ENCODE data around the gene VPS16. TPM values are rescaled to one million over a fixed set of nuclear protein-coding genes. Genes with fewer than 3 reads are reported as not detected.

Gene VPS16
- total RNA-seq: 29.9 to 40.7 TPM (median 32.7 TPM) in 3 replicates
- long read RNA-seq, transcript VPS16-202 (24 exons, 2,750 nt): major isoform, 53 of 77 reads
- long read RNA-seq, partial matches to known transcripts: 5 of 77 reads
- long read RNA-seq, other reads (novel, unspliced or antisense): 18 of 77 reads

DNA sequence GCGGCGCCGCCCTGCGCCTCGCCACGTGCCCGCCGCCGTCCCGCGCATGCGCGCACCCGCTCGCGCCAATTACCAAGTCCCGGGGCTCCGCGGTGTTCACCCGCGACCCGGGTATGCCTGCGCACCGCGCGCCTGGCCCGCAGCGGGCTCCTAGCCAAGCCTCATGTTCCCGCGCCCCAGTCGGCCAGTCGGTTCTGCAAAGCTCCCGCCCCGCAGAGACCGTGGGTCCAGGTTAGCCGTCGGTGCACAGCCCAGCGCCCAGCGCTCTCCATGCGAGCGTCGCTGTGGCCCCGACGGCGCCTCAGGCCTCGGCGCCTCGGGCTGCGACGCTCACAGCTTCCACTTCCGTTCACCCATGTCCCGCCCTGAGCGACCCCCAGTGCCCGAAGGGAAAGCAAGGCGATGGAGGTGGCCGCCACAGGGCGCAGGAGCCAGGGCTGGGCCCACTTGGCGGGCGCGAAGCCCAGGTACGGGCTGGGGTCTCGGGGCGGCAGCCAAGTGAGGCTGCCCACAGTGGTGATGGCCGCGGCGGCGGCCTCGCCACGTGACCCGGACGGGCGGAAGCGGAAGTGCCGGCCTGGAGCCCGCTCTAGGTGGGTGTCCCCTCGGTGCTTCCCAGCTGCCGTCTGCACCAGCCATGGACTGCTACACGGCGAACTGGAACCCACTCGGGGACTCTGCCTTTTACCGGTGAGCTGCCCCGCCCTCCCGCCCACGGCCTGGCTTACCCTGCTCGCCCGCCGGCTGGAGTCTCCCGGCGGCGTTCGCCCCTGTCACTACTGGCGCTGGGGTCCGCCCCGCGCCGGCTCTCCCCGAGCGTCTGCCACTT lies at the start of gene VPS16, which contains the start of gene PCED1A:
Gene VPS16 (plus strand): TSS at position 608 of the 829 bp plus-strand sequence. CDS start 30 bp downstream, at position 638.
Gene PCED1A (minus strand): TSS at position 518 of the 829 bp plus-strand sequence. CDS start 743 bp downstream, outside the sequence.
- peak; percentile 95 for DNase-seq (ENCODE audit: low spot score)
- peak within 1 kb of the TSS; percentile 88 for H3K4me3 Mint-ChIP-seq (ENCODE audit: unreplicated experiment)
- TF ChIP-seq, protein P1, sequence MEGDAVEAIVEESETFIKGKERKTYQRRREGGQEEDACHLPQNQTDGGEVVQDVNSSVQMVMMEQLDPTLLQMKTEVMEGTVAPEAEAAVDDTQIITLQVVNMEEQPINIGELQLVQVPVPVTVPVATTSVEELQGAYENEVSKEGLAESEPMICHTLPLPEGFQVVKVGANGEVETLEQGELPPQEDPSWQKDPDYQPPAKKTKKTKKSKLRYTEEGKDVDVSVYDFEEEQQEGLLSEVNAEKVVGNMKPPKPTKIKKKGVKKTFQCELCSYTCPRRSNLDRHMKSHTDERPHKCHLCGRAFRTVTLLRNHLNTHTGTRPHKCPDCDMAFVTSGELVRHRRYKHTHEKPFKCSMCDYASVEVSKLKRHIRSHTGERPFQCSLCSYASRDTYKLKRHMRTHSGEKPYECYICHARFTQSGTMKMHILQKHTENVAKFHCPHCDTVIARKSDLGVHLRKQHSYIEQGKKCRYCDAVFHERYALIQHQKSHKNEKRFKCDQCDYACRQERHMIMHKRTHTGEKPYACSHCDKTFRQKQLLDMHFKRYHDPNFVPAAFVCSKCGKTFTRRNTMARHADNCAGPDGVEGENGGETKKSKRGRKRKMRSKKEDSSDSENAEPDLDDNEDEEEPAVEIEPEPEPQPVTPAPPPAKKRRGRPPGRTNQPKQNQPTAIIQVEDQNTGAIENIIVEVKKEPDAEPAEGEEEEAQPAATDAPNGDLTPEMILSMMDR (IDR thresholded peaks at IDR 0.05): no peak
- H3K27ac Mint-ChIP-seq (ENCODE audit: unreplicated experiment): peak within 1 kb of the TSS; percentile 81
- H3K9me3 Mint-ChIP-seq (ENCODE audit: low read depth): no peaks in the 10 kb centered on the region
- no peaks in the 10 kb centered on the region for H3K27me3 Mint-ChIP-seq (ENCODE audit: low read depth)
- peaks cover 13% of the 10 kb centered on the region for H3K4me1 Mint-ChIP-seq (ENCODE audit: low read depth)
- H3K36me3 Mint-ChIP-seq (ENCODE audit: low read depth): peaks cover 10% of the 10 kb centered on the region

DNA sequence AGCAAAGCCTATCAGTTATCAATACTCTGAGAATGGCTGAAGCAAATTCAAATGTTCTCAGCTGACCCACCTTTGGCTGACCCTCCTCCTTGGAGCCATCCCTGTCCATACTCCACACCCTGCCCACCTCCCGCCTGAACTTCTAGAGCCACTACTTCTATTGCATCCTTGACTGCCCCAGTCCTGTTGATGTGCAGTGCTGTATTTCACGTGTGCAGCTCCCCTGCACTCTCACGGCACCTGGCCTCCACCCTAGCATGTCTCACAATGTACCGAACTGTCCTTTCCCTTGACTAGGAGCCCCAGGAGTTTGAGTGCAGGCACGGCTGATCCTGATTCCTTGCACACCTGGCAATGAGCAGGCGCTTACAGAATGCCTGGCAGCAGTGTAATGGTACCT lies 47.1 kb upstream of the VPS16 start:
- peak; percentile 65 for DNase-seq (ENCODE audit: low spot score)

DNA sequence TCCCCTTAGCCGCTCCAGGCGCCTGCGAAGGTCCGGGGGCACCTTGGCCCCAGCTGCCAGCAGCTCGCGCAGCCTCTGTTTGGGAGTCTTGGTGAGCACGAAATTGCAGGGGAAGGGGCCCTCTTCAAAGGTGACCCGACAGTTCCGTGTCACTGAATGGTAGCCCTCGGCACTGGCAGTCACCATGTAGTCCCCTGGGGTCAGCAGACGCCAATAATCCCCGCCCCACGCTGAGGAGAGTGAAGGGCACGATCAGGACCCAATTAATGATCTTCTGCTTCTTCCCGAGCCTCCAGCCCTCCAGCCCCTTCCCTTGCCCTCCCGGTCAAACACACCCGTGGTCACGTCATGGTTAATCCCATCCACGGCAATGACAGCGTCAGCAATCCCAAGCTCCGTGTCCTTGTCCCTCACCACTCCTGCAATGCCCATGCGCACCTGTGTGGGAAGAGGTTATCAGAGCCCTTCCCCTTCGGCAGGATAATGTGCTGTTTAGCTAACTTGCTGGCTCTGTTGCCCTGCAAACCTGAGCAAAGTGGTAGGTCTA lies 46.3 kb upstream of the VPS16 start:
- H3K36me3 Mint-ChIP-seq (ENCODE audit: low read depth): peaks cover 2% of the 10 kb centered on the region
- peaks cover 42% of the 10 kb centered on the region for H3K27me3 Mint-ChIP-seq (ENCODE audit: low read depth)
- H3K4me1 Mint-ChIP-seq (ENCODE audit: low read depth): no peaks in the 10 kb centered on the region
- H3K9me3 Mint-ChIP-seq (ENCODE audit: low read depth): peaks cover 3% of the 10 kb centered on the region
- no peak overlapping the region for H3K4me3 Mint-ChIP-seq (ENCODE audit: unreplicated experiment)
- TF ChIP-seq, protein P1 (IDR thresholded peaks at IDR 0.05): no peak
- H3K27ac Mint-ChIP-seq (ENCODE audit: unreplicated experiment): no peak overlapping the region
- peak; percentile 75 for DNase-seq (ENCODE audit: low spot score)

More for the DNA sequence above, 47.1 kb upstream of the VPS16 start:
- Mint-ChIP-seq H3K9me3 (ENCODE audit: low read depth) (peaks cover 3% of the 10 kb centered on the region), H3K4me3 (ENCODE audit: unreplicated experiment) (no peak overlapping the region), H3K36me3 (ENCODE audit: low read depth) (peaks cover 2% of the 10 kb centered on the region), H3K27me3 (ENCODE audit: low read depth) (peaks cover 48% of the 10 kb centered on the region), H3K4me1 (ENCODE audit: low read depth) (no peaks in the 10 kb centered on the region), H3K27ac (ENCODE audit: unreplicated experiment) (no peak overlapping the region)
- TF ChIP-seq, protein P1 (IDR thresholded peaks at IDR 0.05): no peak

DNA sequence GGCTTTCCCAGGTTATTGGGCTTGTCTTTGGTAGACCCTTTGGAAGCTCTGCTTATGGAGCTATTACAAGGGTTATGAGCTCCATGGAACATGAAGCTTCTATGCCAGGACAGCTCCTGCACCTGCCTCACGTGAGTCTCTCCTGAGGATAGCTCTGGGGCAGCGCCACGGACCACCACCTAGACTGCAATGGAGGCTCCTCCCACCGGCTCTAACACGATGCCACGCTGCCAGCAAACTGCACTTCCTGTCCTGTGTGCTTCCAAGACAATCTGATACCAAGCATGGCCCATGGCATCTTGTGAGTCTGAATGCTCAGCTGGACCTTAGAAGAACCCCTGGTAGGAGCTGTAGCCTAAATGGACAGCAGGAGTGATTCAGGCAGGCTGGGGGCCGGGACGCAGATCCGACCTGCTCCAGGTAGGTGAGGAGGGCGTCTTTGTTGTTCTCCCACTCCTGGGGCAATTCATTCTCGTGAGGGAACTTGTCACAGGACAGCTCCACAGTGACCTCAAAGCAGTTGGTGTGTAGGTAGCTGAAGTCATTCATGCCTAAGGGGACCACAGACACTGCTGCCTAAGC lies 45.6 kb upstream of the VPS16 start:
- Mint-ChIP-seq H3K36me3 (ENCODE audit: low read depth) (peaks cover 3% of the 10 kb centered on the region), H3K4me3 (ENCODE audit: unreplicated experiment) (no peak overlapping the region), H3K27ac (ENCODE audit: unreplicated experiment) (no peak overlapping the region), H3K27me3 (ENCODE audit: low read depth) (peaks cover 41% of the 10 kb centered on the region), H3K9me3 (ENCODE audit: low read depth) (peaks cover 3% of the 10 kb centered on the region), H3K4me1 (ENCODE audit: low read depth) (peaks cover 5% of the 10 kb centered on the region)
- TF ChIP-seq, protein P1 (IDR thresholded peaks at IDR 0.05): no peak
- no peak for DNase-seq (ENCODE audit: low spot score)

DNA sequence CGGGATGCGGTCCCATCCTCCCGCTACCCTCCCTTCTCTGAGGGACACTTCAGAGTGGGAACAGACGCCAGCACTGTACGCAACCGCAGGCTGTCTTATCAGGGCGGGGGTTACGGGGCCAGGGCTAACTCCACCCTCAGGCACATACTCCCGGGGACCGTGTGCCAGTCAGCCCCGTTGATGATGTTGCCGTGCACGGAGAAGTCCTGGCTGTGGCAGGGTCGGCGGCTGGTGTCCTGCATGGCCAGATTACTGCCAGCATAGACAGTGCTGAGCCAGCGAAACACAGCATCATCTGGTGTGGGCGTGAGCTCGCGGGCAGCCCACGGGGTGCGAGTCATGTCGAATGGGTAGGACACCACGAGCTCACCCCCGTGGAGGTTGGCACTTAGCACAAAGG lies 45.1 kb upstream of the VPS16 start:
- no peak overlapping the region for H3K27ac Mint-ChIP-seq (ENCODE audit: unreplicated experiment)
- peaks cover 3% of the 10 kb centered on the region for H3K36me3 Mint-ChIP-seq (ENCODE audit: low read depth)
- peak; percentile 86 for DNase-seq (ENCODE audit: low spot score)
- peaks cover 7% of the 10 kb centered on the region for H3K4me1 Mint-ChIP-seq (ENCODE audit: low read depth)
- TF ChIP-seq, protein P1 (IDR thresholded peaks at IDR 0.05): no peak
- no peak overlapping the region for H3K4me3 Mint-ChIP-seq (ENCODE audit: unreplicated experiment)
- H3K9me3 Mint-ChIP-seq (ENCODE audit: low read depth): peaks cover under 1% of the 10 kb centered on the region
- peaks cover 38% of the 10 kb centered on the region for H3K27me3 Mint-ChIP-seq (ENCODE audit: low read depth)
